CD4-positive, alpha-beta T cell treated with Interleukin-6 for 4 hours (primary cell): ENCODE measurements around the gene PSMB10.
"Not testable (repeated sequence)": the region's sequence is repeated elsewhere in the genome, so short reads cannot be mapped to it uniquely, and the experiment has no call there.

Experiments
- DNase-seq: peaks from one replicate; pipeline ENCODE4 v3.0.0-alpha.2; 2020; ENCODE audit warnings: mixed read lengths

PSMB10 gene

DNA sequence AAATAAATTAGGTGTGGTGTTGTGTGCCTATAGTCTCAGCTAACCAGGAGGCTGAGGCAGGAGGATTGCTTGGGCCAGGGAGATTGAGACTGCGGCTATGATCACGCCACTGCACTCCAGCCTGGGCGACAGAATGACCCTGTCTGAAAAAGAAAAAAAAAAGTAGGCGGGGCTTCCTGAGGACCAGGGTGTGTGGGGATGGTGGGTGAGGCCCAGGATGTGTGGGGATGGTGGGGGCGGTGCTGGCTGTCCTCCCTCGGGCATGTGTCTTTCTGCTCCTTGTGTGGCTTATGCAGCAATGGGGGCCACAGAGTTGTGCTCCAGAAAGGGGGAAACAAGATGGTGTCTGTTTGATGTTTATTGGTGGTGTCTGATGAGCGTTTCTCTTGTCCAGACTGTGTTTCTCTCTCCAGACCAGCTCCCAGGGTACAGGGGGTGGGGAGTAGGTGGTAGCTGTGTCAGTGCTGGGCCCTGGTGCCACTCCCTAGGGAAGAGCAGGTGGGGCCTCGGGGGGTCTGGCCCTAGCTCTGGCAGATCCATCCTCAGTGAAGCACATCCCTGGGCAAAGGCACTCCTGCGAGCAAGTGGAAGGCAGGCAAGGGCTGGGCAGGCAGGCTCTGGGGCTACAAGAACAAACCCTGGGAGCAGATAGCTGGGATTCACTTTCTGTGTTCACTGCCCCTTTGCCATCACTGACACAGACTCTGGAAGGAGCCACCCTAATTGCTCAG is 5.0 kb upstream of the PSMB10 start:
- DNase-seq: no peak

DNA sequence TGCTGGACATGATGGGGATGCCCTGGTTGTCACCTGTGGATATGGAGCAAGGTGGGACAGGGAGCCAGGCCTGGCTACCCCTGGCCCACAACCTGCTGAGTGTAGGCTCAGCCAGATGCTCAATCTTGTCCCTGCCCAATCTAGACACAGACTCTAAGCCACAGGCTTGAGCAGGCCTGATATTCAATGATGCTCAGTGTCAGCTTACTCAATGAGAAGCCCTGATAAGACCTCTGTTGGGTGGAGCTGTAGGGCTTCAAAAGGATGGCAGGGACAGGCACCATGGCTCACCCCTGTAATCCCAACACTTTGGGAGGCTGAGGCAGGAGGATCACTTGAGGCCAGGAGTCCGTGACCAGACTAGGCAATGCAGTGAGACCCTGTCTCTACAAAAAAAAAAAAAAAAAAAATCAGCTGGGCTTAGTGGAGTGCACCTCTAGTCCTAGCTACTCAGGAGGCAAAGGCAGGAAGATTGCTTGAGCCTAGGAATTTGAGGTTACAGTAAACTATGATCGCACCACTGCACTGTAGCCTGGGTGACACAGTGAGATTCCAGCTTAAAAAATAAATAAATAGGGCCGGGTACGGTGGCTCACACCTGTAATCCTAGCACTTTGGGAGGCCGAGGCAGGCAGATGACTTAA is 3.9 kb upstream of the PSMB10 start:
- no peak for DNase-seq

DNA sequence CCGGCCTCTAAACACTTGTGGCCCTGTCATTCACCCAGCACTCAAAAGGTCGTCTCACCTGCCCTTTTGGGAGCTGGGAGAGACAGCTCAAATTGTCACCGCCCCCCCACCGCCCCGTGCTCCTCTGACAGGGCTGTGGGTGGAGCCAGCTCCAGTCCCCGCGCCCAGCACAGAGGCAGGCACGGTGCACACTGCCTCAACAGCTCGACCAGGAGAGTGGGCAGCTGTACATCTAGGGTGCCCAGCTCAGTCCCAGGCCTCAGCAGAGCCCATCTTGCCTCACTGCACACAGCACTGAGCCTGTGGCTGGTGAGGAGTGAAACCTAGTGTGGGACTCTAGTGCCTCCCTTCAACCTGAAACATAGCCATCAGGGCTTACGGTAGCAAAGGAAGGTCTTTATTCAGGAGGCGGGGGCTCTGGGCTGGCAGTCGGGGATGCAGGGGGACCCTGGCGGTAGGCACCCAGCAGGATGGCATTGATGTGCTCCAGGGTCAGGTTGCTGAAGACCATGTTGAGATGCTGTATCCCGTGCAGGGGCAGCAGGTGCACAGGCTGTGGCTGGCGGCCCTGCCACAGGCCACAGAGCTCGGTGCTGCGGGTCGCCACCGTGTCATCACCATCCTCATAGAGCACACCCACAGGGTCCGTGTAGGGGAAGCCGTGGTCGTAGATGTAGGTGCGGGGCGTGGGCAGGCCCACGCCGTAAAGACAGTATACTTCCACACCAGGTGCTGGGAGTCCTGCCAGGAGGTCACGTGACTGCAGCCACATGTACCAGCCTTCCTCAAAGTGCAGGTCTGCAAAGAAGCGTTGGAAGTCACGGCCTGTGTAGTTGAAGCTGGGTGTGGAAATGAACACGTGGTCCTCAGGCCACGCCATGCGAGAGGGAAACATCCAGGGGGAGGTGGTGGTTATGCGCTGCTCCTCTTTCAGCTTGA is 3.1 kb upstream of the PSMB10 start:
- DNase-seq: peak; percentile 65

DNA sequence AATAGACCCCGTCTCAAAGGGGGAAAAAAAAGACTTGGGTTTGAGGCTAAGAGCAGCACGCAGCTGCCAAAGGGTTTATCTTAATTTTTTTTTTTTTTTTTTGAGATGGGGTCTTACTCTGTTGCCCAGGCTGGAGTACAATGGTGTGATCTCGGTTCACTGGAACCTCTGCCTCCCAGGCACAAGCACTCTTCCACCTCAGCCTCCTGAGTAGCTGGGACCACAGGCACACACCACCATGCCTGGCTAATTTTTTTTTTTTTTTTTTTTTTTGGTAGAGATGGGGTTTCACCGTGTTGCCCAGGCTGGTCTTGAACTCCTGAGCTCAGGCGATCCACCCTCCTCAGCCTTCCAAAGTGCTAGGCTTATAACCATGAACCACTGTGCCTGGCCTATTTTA is 1.1 kb upstream of the PSMB10 start:
- DNase-seq: not testable (repeated sequence)

DNA sequence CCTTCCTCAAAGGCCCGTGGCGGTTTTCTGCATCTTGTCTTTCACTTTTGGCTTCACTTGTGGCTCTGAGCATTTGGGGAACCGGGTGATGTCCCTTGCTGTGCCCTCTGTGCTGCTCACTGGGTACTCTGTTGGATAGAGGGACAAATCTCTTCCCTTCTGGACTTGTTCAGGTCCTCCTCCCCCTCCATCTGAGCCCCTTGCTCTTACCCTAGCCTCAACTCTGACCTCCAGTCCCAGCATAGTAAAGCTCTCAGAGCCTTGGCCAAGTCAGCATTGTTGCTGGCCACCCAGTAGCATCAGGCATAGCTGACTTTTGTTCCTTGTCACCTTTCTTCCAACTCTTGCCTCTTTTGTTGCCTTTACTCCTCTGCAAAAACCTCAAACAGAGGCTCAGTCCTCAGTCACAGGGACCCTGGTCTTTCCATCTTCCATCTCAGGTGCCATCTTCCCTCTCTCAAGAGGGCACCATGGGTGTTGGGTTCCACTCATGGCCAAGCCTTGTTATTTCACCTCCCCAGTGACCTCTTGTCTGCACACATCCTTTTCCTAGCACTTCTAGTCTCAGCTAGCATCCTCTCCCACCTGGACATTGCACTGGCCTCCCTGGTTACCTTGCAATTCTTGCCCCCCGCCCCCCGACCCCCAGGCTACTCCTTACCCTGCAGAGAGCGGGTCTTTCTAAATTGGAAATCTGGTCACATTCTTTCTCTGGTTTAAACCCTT is 393 bp upstream of the PSMB10 start:
- DNase-seq: peak; percentile 85

DNA sequence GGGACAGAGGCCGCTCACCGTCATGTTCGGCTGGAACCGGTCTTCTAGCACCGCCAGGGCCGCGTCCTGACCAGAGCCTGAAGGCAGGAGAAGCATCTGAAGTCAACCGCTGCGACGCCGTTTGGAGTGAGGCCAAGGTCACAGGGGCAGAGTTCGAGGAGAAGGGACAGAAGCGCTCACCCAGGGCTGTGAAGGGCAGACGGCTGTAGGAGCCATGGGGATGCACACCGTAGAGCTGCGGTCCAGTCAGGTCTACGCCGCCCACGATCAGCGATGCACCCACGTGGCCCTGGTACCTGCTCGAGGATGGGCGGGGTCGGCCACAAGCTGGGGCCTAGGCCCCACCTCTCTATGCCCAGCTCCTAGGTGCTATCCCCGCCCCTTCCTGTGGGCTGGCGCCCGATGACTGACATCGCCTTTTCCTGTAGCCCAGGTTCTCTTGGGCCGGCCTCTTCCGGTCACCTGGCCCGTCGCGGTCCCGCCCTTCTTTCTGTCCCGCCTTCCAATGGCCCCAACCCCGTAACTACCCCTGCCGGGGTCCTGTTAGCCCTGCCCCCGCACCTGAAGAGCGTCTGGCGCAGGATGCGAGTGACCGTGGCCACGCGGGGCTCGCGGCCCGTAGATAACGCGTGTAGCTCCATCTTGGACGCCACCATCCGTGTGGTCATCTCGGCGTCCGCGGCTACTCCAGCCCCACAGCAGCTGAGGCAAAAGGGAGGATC is 1.1 kb downstream of the PSMB10 start:
- DNase-seq: peak; percentile 98

DNA sequence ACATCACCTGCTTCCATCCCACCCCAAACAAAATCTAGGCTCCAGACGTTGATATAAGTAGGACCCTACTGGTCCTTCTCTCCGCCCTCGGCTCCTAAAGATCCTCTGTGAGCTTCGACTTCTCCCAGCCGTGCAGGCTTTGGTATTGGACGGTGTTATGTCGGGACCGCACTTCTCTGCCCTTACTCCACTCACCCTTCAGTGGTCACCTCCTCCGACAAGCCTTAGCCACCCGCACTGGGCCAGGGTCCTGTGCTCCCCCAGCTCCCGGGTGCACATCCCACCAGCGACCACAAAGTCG is 1.6 kb downstream of the PSMB10 start:
- no peak for DNase-seq

DNA sequence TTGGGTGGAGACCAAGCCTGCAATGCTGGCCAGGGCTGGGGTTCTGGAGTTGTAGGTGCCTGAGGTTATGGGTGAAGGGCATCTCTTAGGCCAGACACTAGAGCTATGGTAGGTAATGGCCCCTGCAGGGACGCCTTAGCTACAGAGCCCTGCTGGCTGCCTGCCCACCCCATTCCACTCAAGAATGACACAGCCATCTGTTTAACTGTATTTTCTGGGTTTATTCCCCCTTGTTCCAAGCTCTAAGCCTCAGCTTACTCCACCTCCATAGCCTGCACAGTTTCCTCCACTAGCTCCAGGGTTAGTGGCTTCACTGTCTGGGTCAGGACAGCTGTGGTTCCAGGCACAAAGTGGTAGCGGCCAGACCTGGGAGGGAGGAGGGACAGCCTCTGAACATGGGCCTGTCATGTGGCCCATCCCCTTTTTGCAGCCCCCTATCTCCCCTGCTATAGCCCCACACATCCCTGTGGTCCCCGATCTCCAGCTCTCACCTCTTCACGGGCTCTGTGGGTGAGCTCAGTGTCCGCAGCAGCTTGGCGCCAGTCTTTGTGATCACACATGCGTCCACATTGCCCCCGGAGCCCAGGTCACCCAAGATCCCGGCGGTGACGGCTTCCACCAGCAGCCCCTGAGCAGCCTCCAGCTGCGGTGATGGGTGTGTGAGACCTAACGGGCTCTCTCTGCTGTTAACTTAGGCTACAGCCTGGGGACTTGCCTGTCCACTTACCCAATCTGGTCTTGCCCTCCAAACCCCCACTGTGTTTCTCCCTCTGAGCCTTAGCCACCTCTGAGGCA is 2.1 kb downstream of the PSMB10 start:
- no peak for DNase-seq

DNA sequence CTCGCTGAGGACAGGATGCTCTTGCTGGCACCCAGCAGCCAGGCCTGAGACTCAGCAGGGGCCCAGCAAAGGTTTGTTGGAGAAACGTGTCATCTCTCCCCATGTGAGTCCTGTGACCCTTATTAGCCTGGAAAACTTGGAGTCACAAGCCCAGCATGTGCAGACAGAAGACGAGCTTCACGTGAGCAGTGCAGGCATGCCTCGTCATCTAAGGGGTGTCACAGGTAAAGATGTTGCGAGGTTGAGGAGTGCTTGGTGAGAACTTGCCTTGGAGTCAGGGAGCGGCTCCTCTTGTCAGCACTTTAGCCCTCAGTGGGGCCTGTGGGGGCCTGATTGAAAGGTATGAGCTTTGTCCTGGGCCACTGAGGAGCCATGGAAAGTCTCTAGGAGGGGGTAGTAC is 2.8 kb downstream of the PSMB10 start:
- no peak for DNase-seq

DNA sequence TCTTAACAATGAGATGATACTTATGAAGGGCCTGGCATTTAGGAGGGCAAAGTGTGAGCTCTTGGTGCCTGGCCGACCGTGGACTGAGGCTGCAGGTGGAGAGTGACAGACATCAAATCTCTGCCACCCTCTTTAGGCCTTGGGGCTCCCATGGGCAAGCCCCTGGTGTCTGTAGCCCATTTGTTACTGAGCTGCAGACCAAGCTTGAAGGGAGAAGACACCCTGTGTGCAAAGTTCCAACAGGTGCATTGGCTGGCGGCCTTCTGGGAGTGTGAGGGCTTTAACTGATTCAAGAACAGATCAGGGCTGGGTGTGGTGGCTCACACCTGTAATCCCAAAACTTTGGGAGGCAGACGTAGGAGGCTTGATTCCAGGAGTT is 4.2 kb downstream of the PSMB10 start:
- DNase-seq: no peak

DNA sequence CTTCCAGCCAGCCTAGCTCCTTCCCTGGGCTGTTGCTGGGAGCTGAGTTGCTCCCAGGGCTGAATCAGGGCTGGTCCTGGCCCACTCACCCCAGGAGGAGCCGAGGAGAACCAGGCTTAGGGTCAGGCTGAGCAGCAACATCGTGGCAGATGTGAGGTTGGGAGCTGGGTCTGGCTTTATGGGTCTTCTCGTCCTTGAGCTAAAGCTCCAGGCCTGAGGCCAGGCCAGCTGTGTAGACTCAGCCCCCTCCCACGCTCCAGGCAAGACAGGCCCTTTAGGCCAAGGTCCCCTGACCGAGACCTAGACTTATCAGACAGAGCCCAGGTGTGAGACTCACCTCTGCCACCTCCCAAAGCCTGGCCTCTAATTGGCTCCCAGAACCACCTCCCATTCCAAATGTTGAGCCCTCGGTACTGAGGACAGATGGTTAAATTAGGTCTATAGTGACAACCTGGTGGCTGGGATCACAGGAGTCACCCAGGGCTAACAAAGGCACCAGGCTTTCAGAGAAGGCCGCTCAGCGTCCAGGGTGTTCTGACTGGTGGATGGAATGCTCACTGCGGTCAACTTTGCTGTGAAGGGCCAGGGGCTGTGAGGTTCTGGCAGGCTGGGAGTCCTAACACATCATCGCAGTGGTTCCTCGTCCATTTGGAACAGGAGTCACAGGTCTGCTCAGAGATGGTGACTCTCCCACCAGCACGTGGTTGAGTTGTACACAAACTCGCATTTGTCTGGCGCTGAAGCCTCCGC is 4.8 kb downstream of the PSMB10 start, which contains the start of gene CTRL:
Gene CTRL (minus strand): TSS at position 151 of the 750 bp plus-strand sequence. CDS start 10 bp downstream, at position 141.
- DNase-seq: no peak

DNA sequence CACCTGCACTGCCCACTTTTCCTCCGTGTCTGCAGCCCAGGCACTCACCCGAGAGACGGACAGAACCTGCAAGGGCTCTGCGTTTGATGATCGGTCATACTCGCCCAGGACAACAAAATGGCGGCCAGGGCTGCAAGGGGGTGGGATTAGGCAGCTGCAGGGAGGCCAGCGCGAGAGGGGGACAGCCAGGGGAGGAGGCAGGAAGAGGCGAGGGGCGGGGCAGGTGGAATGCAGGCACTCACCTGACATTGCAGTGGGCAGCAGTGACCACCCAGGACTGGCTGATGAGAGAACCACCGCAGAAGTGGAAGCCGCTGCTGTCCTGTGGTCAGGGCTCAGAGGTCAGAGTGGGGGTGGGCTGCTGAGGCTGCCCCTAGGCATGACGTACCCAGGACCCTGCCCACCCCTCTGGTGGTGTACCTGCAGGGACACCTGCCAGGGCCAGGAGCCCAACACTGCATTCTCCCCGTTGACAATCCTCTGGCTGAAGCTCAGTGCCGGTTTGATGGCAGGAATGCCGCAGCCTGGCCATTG is 5.9 kb downstream of the PSMB10 start:
- DNase-seq: no peak

DNA sequence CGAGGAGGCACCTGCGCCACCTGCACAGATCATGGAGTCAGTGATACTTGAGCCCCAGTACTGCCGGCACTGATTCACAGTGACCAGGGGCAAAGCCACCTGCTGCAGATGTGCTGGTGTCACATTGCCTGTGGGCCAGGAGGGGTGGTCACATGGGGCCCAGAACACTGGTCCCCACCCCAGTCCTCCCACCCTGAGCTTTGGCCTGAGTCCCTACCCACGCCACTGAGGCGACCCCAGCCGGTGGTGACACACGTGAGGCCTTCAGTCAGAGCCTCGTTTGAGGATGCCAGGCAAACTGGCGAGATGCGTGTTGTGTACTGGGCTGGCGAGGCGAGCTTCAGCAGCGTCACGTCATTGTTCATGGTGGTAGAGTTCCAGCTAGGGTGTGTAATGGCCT is 6.5 kb downstream of the PSMB10 start:
- DNase-seq: no peak

DNA sequence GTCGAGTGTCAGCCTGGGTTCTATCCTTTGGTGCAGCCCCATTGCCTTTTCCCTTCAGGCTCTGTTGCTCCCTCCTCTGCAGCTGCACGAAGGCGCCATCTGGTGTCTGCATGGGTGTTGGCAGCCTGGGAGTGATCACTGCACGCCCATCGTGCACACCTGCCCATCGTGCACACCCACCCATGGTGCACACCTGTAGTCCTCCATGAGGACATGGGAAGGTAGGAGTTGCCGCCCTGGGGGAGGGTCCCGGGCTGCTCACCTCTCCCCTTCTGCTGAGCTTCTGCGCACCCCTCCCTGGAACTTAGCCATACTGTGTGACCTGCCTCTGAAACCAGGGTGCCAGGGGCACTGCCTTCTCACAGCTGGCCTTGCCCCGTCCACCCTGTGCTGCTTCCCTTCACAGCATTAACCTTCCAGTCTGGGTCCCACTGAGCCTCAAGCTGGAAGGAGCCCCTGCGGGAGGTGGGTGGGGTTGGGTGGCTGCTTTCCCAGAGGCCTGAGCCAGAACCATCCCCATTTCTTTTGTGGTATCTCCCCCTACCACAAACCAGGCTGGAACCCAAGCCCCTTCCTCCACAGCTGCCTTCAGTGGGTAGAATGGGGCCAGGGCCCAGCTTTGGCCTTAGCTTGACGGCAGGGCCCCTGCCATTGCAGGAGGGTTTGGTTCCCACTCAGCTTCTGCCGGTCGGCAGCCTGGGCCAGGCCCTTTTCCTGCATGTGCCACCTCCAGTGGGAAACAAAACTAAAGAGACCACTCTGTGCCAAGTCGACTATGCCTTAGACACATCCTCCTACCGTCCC is 7.9 kb downstream of the PSMB10 start:
- peak; percentile 81 for DNase-seq

DNA sequence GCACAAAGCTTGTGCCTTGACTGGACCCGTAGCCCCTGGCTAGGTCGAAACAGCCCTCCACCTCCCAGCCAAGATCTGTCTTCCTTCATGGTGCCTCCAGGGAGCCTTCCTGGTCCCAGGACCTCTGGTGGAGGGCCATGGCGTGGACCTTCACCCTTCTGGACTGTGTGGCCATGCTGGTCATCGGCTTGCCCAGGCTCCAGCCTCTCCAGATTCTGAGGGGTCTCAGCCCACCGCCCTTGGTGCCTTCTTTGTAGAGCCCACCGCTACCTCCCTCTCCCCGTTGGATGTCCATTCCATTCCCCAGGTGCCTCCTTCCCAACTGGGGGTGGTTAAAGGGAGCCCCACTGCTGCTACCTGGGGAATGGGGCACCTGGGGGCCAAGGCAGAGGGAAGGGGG is 8.5 kb downstream of the PSMB10 start:
- DNase-seq: no peak

DNA sequence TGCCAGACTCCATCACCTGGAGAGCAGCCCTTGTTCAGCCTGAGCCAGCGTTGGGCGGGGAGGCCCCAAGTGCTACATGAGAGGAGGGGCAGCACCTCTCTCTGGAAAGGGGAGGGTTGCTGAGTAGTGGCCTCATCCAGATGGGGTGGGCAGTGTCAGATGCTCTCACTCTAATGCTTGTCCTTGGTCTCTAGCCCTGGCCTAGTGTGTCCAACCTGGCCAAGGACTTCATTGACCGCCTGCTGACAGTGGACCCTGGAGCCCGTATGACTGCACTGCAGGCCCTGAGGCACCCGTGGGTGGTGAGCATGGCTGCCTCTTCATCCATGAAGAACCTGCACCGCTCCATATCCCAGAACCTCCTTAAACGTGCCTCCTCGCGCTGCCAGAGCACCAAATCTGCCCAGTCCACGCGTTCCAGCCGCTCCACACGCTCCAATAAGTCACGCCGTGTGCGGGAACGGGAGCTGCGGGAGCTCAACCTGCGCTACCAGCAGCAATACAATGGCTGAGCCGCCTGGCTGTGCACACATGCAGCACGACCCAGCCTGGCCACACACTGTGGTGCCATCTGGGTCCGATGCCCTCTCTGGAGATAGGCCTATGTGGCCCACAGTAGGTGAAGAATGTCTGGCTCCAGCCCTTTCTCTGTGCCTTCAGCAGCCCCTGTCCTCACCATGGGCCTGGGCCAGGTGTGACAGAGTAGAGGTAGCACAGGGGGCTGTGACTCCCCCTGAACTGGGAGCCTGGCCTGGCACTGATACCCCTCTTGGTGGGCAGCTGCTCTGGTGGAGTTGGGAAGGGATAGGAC is 9.3 kb downstream of the PSMB10 start:
- no peak for DNase-seq

DNA sequence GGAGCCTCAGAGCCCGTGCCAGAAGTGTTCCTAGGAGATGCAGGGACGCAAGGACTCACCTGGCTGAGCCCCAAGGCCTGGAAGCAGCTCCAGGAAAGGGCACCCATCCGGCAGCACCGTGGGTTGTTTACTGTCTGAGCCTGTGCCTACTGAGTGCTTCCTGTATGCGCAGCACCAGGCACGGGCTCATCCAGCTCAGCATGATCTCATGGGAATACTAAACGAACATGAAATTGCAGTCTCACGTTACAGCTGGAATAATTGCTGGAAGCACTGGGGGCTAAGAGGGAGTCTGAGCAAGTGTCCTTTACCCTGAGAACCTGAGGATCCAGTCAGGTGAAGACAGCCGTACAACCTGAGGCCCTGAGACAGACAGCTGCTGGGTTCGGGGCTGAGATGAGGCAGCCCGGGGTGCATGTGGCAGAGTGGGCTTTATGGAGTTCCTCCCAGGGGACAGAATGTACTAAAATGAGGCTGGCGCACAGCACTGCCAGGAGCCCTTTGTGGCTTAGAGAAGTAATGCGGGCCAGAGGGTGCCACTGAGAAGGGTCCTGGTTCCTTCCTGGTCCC is 10.4 kb downstream of the PSMB10 start:
- no peak for DNase-seq
